Measurements from ENCODE around the gene TMEM231. TPM values are rescaled to one million over a fixed set of nuclear protein-coding genes. Genes with fewer than 3 reads are reported as not detected.
A peak's percentile ranks its signal among the peaks of the same experiment; 100 is the strongest.

TMEM231 gene
- total and polyA plus RNA-seq, 9 of the 15 experiments (the other 6 are each of a cell fraction or from before 2014, with no cell fraction given) = 1.6 to 27.6 (median 9.1) TPM

- TF ChIP-seq FOXA3 (CRISPR knock-in tag; conservative IDR thresholded peaks at IDR 0.05 in 1 of 2, IDR thresholded peaks at IDR 0.05 in 1 of 2) = no peak
- TF ChIP-seq ZNF121 (CRISPR knock-in tag; conservative IDR thresholded peaks at IDR 0.05) = no peak
- no peak for TF ChIP-seq RBM17 (IDR thresholded peaks at IDR 0.05; ENCODE audit: borderline replicate concordance, low read depth, low read length)
These were observed 47.2 kb upstream of the TMEM231 start (continued) for GRCh38 chr16:75603241-75603640.

GRCh38 chr16:75599452-75600277 is 43.6 kb upstream of the TMEM231 start:
- Histone ChIP-seq H3K36me3 (ENCODE audit: control insufficient read depth, insufficient read depth, low read length) (peaks cover 31% of the 10 kb centered on the region; the same call in 2 of the 3 replicates), H3K79me2 (ENCODE audit: control insufficient read depth, insufficient read depth, low read length) (no peaks in the 10 kb centered on the region), H3K9ac (ENCODE audit: insufficient read depth in 1 of 2, low read depth in 2 of 2, low read length in 2 of 2) (no peak overlapping the region), H3K4me3 (no peak overlapping the region), H3K27me3 (ENCODE audit: control insufficient read depth in 2 of 2, insufficient read depth in 2 of 2, low read length in 2 of 2) (no peaks in the 10 kb centered on the region), H4K20me1 (replicated peaks; ENCODE audit: control insufficient read depth, insufficient read depth, low read length) (no peaks in the 10 kb centered on the region), H3K4me1 (replicated peaks in 1 of 2; ENCODE audit: control insufficient read depth in 2 of 2, insufficient read depth in 2 of 2, low read length in 2 of 2) (peaks cover 0 to 7% of the 10 kb centered on the region in 2 experiments; a peak in 3 of 5 replicates), H3K4me2 (ENCODE audit: insufficient read depth, low read length) (no peak overlapping the region), H2AFZ (ENCODE audit: low read depth, low read length) (no peak overlapping the region), H3K9me3 (replicated peaks; ENCODE audit: control insufficient read depth, insufficient read depth, low read depth, low read length) (no peaks in the 10 kb centered on the region), H3K27ac (ENCODE audit: extremely low read depth, low read depth, low read length) (no peak overlapping the region), H3K9me1 (ENCODE audit: control insufficient read depth, insufficient read depth, low read length) (no peaks in the 10 kb centered on the region)
- TF ChIP-seq ZNF384 (IDR thresholded peaks at IDR 0.05; ENCODE audit: low read depth, low read length) (no peak), KHSRP (IDR thresholded peaks at IDR 0.05) (no peak), ZNF639 (CRISPR knock-in tag; conservative IDR thresholded peaks at IDR 0.05 in 1 of 2, IDR thresholded peaks at IDR 0.05 in 1 of 2) (no peak), ZNF766 (CRISPR knock-in tag; conservative IDR thresholded peaks at IDR 0.05) (no peak), ZNF354B (CRISPR knock-in tag; IDR thresholded peaks at IDR 0.05) (no peak), CBX1 (IDR thresholded peaks at IDR 0.05; ENCODE audit: low read depth) (no peak), DMBX1 (CRISPR knock-in tag; IDR thresholded peaks at IDR 0.05; ENCODE audit: borderline replicate concordance) (no peak), NR1H2 (CRISPR knock-in tag; IDR thresholded peaks at IDR 0.05) (no peak), ZBED1 (IDR thresholded peaks at IDR 0.05) (no peak), PPARD (CRISPR knock-in tag; IDR thresholded peaks at IDR 0.05) (no peak), THAP7 (CRISPR knock-in tag; IDR thresholded peaks at IDR 0.05) (no peak)
- FAIRE-seq = no peak
- no peak for ATAC-seq
- ChIA-PET CTCF (ENCODE audit: low intra/inter-chr PET ratio) (no interaction called here), POLR2A (interaction anchor here (0.6 to 1.4 kb wide), 4 partner anchors 11 to 310 kb away, joined by 3 to 7 read pairs (median 4); no protein-coding TSS in a partner anchor)
- 86% methylated on average over 6 of the region's 6 CpGs for WGBS (ENCODE audit: insufficient coverage, low coverage, missing lambda C conversion rate)
- DNase-seq (ENCODE audit: extremely low read depth in 1 of 4, low spot score in 3 of 4) = no peak
- in situ Hi-C loops (cut with MboI) = no loop called here
- TSS peak; percentile 28 for BruUV-seq (replicated peaks)
- intact Hi-C loops (cut with micrococcal nuclease) = no loop called here
